HUDEP-2 (cell line): Measurements from ENCODE around the gene ALDH4A1.
A peak's percentile ranks its signal among the peaks of the same experiment; 100 is the strongest.

Source experiments
- DNase-seq, 76 experiments: peaks; one replicate each; lab custom pipeline; 2025; ENCODE audit not compliant: unreplicated experiment in 76 of 76; lab: John Stamatoyannopoulos, UW

The ALDH4A1 gene, protein sequence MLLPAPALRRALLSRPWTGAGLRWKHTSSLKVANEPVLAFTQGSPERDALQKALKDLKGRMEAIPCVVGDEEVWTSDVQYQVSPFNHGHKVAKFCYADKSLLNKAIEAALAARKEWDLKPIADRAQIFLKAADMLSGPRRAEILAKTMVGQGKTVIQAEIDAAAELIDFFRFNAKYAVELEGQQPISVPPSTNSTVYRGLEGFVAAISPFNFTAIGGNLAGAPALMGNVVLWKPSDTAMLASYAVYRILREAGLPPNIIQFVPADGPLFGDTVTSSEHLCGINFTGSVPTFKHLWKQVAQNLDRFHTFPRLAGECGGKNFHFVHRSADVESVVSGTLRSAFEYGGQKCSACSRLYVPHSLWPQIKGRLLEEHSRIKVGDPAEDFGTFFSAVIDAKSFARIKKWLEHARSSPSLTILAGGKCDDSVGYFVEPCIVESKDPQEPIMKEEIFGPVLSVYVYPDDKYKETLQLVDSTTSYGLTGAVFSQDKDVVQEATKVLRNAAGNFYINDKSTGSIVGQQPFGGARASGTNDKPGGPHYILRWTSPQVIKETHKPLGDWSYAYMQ

DNA sequence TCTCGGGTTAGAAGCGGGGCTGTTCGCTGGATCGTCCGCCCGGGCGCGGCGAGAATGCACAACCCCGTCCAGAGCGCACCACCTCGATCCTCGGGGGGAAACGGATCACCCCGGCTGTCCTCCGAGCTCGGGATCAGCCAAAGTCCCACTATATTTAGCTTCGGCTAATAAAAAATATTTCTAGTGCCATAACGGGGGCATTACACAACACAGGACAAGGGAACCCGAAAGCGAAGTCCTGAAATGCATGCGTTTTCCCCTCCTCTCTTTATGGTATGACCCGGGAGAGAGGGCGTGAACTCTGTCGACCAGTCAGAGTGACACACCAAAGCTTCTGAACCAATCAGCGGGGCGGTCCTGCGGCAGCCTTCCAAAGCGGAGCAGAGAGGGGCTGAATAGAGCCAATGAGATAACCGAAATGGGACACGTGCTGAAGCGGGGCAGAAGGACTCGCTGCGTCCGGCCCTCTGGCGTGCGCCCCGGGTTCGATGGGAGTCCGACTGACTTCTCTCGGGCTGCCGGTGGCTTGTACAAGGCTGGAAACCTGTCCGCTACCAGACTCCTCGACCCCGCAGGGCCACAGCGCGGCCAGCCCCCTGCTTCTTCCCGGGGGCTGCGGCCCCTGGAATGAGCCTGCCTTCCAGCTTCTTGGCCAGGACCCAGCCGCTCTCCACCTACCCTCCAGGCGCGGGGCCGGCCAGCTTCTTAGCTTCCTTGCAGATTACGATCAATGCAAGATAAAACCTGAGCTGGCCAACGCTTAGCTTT lies at the start of gene ALDH4A1:
Gene ALDH4A1, minus strand, starts transcription at position 33 of the 768 bp plus-strand sequence. Its CDS starts 32 bp downstream, at position 1.
- peak in 75 of 76 experiments; percentile 70 to 99 (median 97) for DNase-seq

DNA sequence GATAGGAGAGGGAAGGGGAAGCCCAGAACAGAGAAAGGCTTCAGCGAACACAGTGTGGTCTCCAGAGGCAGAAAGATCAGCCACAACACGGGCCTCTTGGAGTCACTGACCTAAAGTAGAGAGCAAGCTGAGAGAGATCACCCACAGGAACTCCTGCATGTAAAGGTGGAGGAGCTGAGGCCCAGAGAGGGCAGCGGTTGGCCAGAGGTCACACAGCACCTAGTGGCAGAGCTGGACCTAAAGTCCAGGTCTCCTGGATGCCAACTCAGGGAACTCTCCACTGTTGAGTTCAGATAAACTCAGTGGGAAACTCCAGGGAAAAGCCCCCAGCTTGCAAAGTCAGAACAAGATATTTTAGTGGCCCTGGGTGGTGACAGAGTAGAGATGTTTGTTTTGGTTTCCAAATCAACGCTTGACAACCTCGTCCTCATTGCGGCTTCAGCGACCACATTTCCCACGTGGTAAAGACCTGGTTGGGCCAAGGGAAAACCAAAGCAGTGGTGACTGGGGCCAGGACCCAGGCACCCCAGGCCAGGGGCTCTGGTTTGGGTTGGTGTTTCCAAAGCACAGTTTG lies 49.5 kb upstream of the ALDH4A1 start:
- DNase-seq, result no peak

GRCh38 chr1:18951416-18951815 lies 49.1 kb upstream of the ALDH4A1 start:
- DNase-seq, result no peak

DNA sequence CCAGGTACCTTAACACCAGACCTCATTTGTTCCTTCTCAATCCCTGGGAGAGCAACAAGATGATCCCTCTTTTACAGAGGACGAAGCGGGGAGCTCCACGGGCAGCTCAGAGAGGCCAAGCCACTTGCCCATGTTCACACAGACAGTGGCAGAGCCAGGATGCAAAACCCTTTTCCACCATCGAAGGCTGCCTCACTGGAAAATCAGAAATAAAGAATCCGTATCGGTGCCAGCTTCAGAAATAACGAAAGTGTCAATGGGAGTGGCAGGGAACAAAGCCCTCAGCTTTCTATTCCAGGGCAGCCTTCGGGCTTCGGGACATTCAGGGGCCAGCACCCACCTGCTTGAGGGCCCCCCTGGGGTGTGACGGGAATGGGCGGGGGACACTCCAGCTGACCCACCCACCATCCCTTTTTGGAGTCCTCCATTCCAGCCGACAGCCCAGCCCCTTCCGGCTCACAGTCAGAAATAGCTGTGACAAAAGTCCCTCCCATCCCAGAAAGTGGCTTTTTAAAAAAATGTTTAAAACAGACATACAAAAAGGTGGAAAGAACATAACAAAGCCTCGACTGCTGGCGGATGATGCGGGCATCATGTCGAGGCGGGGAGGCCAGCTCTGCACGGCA lies 48.2 kb upstream of the ALDH4A1 start:
- no peak for DNase-seq

GRCh38 chr1:18949686-18950400 lies 47.5 kb upstream of the ALDH4A1 start:
- DNase-seq, result peak in 6 of 76 experiments; percentile 3 to 33 (median 16)

GRCh38 chr1:18948913-18949685 lies 46.7 kb upstream of the ALDH4A1 start:
- DNase-seq, result no peak

GRCh38 chr1:18948048-18948912 lies 45.9 kb upstream of the ALDH4A1 start:
- no peak for DNase-seq

DNA sequence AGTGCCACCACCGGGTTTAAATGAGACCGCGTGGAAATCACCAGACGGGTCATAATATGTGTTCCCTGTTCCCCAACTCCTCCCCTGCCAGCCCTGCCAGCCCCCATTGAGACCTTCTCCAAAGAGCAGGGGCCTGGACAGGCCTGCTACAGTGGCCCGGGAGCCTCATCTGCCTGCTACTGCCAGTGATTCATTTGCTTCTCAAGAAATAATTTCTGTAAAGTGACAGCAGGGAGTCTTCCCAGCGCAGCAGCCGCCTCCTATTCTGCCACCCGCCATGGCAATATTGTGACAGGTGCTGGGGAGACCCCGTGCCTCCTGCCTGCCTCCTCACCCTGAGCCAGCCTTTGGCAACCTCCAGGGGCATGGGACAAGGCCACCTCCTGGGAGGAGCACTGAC lies 45.2 kb upstream of the ALDH4A1 start:
- DNase-seq, result no peak

GRCh38 chr1:18946550-18947381 lies 44.4 kb upstream of the ALDH4A1 start:
- DNase-seq, result no peak

GRCh38 chr1:18945401-18945849 lies 43.1 kb upstream of the ALDH4A1 start:
- DNase-seq, result peak in 1 of 76 experiments; percentile 6

- DNase-seq, result no peak
Measured at GRCh38 chr1:18944810-18945209, 42.5 kb upstream of the ALDH4A1 start.

- DNase-seq, result no peak
Measured at GRCh38 chr1:18943914-18944572, 41.7 kb upstream of the ALDH4A1 start.

- no peak for DNase-seq
Measured at GRCh38 chr1:18943162-18943561, 40.8 kb upstream of the ALDH4A1 start.

DNA sequence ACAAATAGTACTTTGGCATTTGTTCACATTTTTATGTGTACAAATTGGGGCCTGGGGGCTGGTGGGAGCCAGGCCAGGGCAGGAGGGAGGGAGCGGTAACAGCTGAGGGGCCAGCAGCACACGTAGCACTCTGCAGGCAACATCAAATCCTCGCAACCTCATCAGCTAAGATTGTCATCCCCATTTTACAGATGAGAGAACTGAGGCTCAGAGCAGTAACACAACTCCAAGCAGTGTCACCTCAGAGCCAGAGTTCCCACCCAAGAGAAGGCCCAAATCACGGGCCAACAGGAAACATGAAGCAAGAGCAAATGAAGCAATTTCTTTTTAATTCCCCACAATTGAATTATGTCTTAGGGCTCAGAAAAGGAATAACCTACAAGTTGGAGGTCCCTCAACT lies 40.0 kb upstream of the ALDH4A1 start:
- no peak for DNase-seq

DNA sequence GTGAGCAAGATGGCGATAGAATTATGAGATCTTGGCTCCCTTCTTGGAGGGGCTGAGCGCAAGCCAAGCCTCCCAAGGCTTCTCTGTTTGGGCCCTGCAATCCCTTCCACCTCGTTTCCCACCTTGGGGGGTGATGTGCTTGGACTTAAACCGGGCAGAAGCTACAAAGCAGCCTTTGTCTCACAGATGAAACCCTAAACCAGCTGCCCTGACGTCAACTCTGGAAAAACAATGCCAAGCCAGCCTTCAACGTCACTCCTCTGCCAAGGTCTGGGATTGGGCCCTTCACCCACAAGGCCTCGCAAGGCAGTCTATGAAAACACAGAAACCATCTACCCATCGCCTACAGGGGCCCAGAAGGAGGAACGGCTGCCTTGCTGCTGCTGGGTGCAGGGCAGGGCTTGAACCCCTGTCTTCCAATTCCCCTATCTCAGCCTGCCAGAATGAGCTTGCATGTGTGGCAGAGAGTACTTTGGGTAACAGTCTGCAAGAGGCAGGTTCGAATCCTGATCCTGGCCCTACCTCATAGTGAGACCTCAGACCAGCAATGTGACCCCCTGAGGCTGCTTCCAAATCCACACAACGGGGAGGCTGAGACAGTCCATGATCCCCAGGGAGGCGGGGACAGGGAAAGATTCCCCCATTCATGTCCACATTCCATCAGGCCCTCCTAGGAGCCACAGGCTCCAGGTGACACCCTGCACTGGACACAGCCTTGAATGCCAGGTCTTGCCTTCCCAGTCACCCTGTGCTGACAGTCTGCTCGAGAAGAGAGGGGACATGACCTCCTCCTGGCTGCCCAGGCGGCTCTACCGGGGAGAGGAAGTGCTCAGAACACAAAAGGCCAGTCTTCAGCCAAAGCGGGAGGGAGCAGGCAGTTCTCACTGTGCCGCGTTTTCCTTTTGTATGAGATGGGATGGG lies 39.1 kb upstream of the ALDH4A1 start:
- no peak for DNase-seq
